Raji (cell line): ENCODE results near the gene SHISAL1.

Experiments used
- POLR2A ChIP-seq: IDR thresholded peaks from 2 replicates; pipeline ENCODE4 v1.6.1; 2011; ENCODE audit warnings: low read depth, low read length, control low read depth; ENCODE audit not compliant: insufficient read depth

The SHISAL1 gene

GRCh38 chr22:44269757-44270555 is 42.8 kb downstream of the SHISAL1 start:
- TF ChIP-seq POLR2A, result no peak

GRCh38 chr22:44269117-44269498 is 43.6 kb downstream of the SHISAL1 start:
- TF ChIP-seq POLR2A, result no peak

- TF ChIP-seq POLR2A, result no peak
These were observed 44.2 kb downstream of the SHISAL1 start for GRCh38 chr22:44268431-44269116.

- no peak for TF ChIP-seq POLR2A
These were observed 44.9 kb downstream of the SHISAL1 start for GRCh38 chr22:44267856-44268255.

GRCh38 chr22:44266796-44267760 is 45.7 kb downstream of the SHISAL1 start:
- TF ChIP-seq POLR2A, result no peak

GRCh38 chr22:44263547-44263946 is 49.2 kb downstream of the SHISAL1 start:
- TF ChIP-seq POLR2A, result no peak

- TF ChIP-seq POLR2A, result no peak
These were observed 50.7 kb downstream of the SHISAL1 start for GRCh38 chr22:44261861-44262595.

GRCh38 chr22:44261164-44261860 is 51.4 kb downstream of the SHISAL1 start:
- TF ChIP-seq POLR2A, result no peak

- no peak for TF ChIP-seq POLR2A
These were observed 52.3 kb downstream of the SHISAL1 start for GRCh38 chr22:44260216-44261035.

- no peak for TF ChIP-seq POLR2A
These were observed 53.2 kb downstream of the SHISAL1 start for GRCh38 chr22:44259366-44260215.

- TF ChIP-seq POLR2A, result no peak
These were observed 55.9 kb downstream of the SHISAL1 start for GRCh38 chr22:44256556-44257485.
